ENCODE measurements around the gene IRS2. TPM values are rescaled to one million over a fixed set of nuclear protein-coding genes. Genes with fewer than 3 reads are reported as not detected.

IRS2 gene
- polyA plus RNA-seq, 1 of the 3 experiments (the other 2 are of a cell fraction): 7.0 TPM

GRCh38 chr13:109783815-109784589, 2.4 kb downstream of the IRS2 start:
- peak overlapping the region; percentile 73 to 84 for H3K4me3 ChIP-seq (ENCODE audit: low read depth in 2 of 2, low read length in 1 of 2)
- no peaks in the 10 kb centered on the region for H3K9me2 ChIP-seq
- TF ChIP-seq EP300 (IDR thresholded peaks at IDR 0.05; ENCODE audit: borderline replicate concordance in 1 of 2, low read depth in 1 of 2, low read length in 1 of 2): 0 out of 4 replicates have a peak, but pooled peaks of 1 of the 2 experiments have one; percentile 16
- TF ChIP-seq USF2 (IDR thresholded peaks at IDR 0.05; ENCODE audit: borderline replicate concordance, low read depth, low read length): no peak
- TF ChIP-seq RAD21 (IDR thresholded peaks at IDR 0.05; ENCODE audit: low read length): no peak
- no peak for TF ChIP-seq ELF1 (IDR thresholded peaks at IDR 0.05)
- TF ChIP-seq USF1 (IDR thresholded peaks at IDR 0.05; ENCODE audit: borderline replicate concordance, low read depth): no peak
- peak overlapping the region; percentile 92 for H3K4me2 ChIP-seq
- H3F3A ChIP-seq (replicated peaks; ENCODE audit: insufficient read depth): peaks cover 17% of the 10 kb centered on the region
- H4K20me1 ChIP-seq (ENCODE audit: insufficient read depth): peaks cover 12% of the 10 kb centered on the region; the same call in 1 of the 2 replicates
- no peaks in the 10 kb centered on the region for H3K9me3 ChIP-seq
- ChIA-PET POLR2A (interaction anchor here (0.6 to 3.6 kb wide), 6 partner anchors 40 to 449 kb away, joined by 3 to 19 read pairs (median 4); no protein-coding TSS in a partner anchor), CTCF (interaction anchor here (0.6 to 5.4 kb wide), 18 partner anchors 15 to 823 kb away, joined by 3 to 31 read pairs (median 3); no protein-coding TSS in a partner anchor)
- peaks cover 0 to 43% of the 10 kb centered on the region in 2 experiments for H3K36me3 ChIP-seq (replicated peaks in 1 of 2; ENCODE audit: control insufficient read depth in 1 of 2, insufficient read depth in 2 of 2, low read length in 1 of 2)
- no peaks in the 10 kb centered on the region for H3K27me3 ChIP-seq (ENCODE audit: insufficient read depth)
- 0% methylated on average over 16 of the region's 81 CpGs for WGBS (ENCODE audit: low lambda C conversion rate)
- peaks cover 0 to 7% of the 10 kb centered on the region in 2 experiments; a peak in 2 of 4 replicates for H3K4me1 ChIP-seq (ENCODE audit: control insufficient read depth in 1 of 2, insufficient read depth in 2 of 2, low read depth in 1 of 2, low read length in 1 of 2)
- no peak overlapping the region for H2AFZ ChIP-seq (ENCODE audit: low read depth)
- H3K27ac ChIP-seq (ENCODE audit: low read depth in 2 of 2, low read length in 1 of 2): peak overlapping the region; percentile 64 to 96; a peak in 3 of 4 replicates
- peak; percentile 53 for DNase-seq
- H3K9ac ChIP-seq: peak overlapping the region; percentile 65; the same call in 1 of the 2 replicates
- H3K79me2 ChIP-seq (ENCODE audit: insufficient read depth): peaks cover 63% of the 10 kb centered on the region

GRCh38 chr13:109783447-109783814, 3.0 kb downstream of the IRS2 start:
- Histone ChIP-seq H3K4me3 (ENCODE audit: low read depth in 2 of 2, low read length in 1 of 2) (peak overlapping the region; percentile 73 to 84), H3K4me2 (peak overlapping the region; percentile 92), H4K20me1 (ENCODE audit: insufficient read depth) (peaks cover 18% of the 10 kb centered on the region; the same call in 1 of the 2 replicates), H3K36me3 (replicated peaks in 1 of 2; ENCODE audit: control insufficient read depth in 1 of 2, insufficient read depth in 2 of 2, low read length in 1 of 2) (peaks cover 0 to 48% of the 10 kb centered on the region in 2 experiments), H3K27ac (ENCODE audit: low read depth in 2 of 2, low read length in 1 of 2) (peak overlapping the region; percentile 64 to 96; a peak in 3 of 4 replicates), H2AFZ (ENCODE audit: low read depth) (no peak overlapping the region), H3K9me3 (no peaks in the 10 kb centered on the region), H3K9ac (peak overlapping the region; percentile 65), H3K4me1 (ENCODE audit: control insufficient read depth in 1 of 2, insufficient read depth in 2 of 2, low read depth in 1 of 2, low read length in 1 of 2) (peaks cover 0 to 3% of the 10 kb centered on the region in 2 experiments; a peak in 1 of 4 replicates), H3K9me2 (no peaks in the 10 kb centered on the region), H3K79me2 (ENCODE audit: insufficient read depth) (peaks cover 69% of the 10 kb centered on the region), H3K27me3 (ENCODE audit: insufficient read depth) (no peaks in the 10 kb centered on the region), H3F3A (replicated peaks; ENCODE audit: insufficient read depth) (peaks cover 17% of the 10 kb centered on the region)
- TF ChIP-seq FOXJ3 (CRISPR knock-in tag; IDR thresholded peaks at IDR 0.05) (no peak), NFIC (IDR thresholded peaks at IDR 0.05; ENCODE audit: borderline replicate concordance) (no peak), RFX5 (IDR thresholded peaks at IDR 0.05; ENCODE audit: low read length) (no peak), SMC3 (IDR thresholded peaks at IDR 0.05; ENCODE audit: low read depth, low read length) (no peak), RCOR1 (IDR thresholded peaks at IDR 0.05; ENCODE audit: low read length) (no peak), FOXM1 (IDR thresholded peaks at IDR 0.05; ENCODE audit: low read depth) (no peak), ZBTB33 (IDR thresholded peaks at IDR 0.05; ENCODE audit: borderline replicate concordance, low read depth) (no peak), NRF1 (IDR thresholded peaks at IDR 0.05; ENCODE audit: low read depth, low read length) (no peak), RAD21 (IDR thresholded peaks at IDR 0.05; ENCODE audit: low read length) (no peak), CHD2 (IDR thresholded peaks at IDR 0.05; ENCODE audit: low read length, partially characterized antibody) (no peak), PBX3 (IDR thresholded peaks at IDR 0.05) (no peak), USF2 (IDR thresholded peaks at IDR 0.05; ENCODE audit: borderline replicate concordance, low read depth, low read length) (no peak), GATA2 (CRISPR knock-in tag; IDR thresholded peaks at IDR 0.05) (no peak), MXI1 (IDR thresholded peaks at IDR 0.05; ENCODE audit: low read depth, low read length) (no peak)
- no CpG with 5 or more reads among the region's 29 CpGs for WGBS (ENCODE audit: low lambda C conversion rate)
- ChIA-PET POLR2A (interaction anchor here (0.6 to 3.6 kb wide), 6 partner anchors 40 to 449 kb away, joined by 3 to 19 read pairs (median 4); no protein-coding TSS in a partner anchor), CTCF (interaction anchor here (0.6 to 5.4 kb wide), 16 partner anchors 14 to 823 kb away, joined by 3 to 31 read pairs (median 3); no protein-coding TSS in a partner anchor)
- DNase-seq: peak; percentile 65

All from SK-N-SH (cell line).